HepG2 (cell line): ENCODE data around the gene PSMC5. TPM values are rescaled to one million over a fixed set of nuclear protein-coding genes. Genes with fewer than 3 reads are reported as not detected.

ENCODE experiments used
- CREM ChIP-seq, 2 experiments: sonication (generic) in 1 of 2; formaldehyde crosslinking in 1 of 2; IDR thresholded peaks; 2 replicates each; pipeline versions ENCODE4 v1.4.0 to v1.6.1; 2016 to 2020; ENCODE audit warnings: antibody characterized with exemption in 1 of 2, mild to moderate bottlenecking in 1 of 2, missing genetic modification reagents in 1 of 2
- FOXC1 ChIP-seq: sonication (generic); formaldehyde crosslinking; IDR thresholded peaks from 2 replicates; pipeline ENCODE4 v1.8.0; 2022; ENCODE audit warnings: mild to moderate bottlenecking, missing genetic modification reagents, borderline replicate concordance
- FOXK2 ChIP-seq: fragments of 450-650 bp; IDR thresholded peaks from 2 replicates; pipeline ENCODE4 v1.6.1; 2016
- FOXP1 ChIP-seq, 2 experiments: fragments of 450-650 bp in 1 of 2; IDR thresholded peaks; 2 replicates each; pipeline ENCODE4 v1.6.1; 2017 to 2018; ENCODE audit warnings: antibody characterized with exemption in 1 of 2
- GLI4 ChIP-seq: sonication (generic); formaldehyde crosslinking; IDR thresholded peaks from 2 replicates; pipeline ENCODE4 v1.5.1; 2020; ENCODE audit warnings: missing genetic modification reagents, mild to moderate bottlenecking, moderate library complexity, borderline replicate concordance
- HNF4A ChIP-seq: sonication (generic); formaldehyde crosslinking; IDR thresholded peaks from 2 replicates; pipeline ENCODE4 v1.4.0; 2020; ENCODE audit warnings: missing genetic modification reagents
- HNRNPK ChIP-seq: fragments of 200-400 bp; formaldehyde crosslinking; IDR thresholded peaks from 2 replicates; pipeline ENCODE4 v1.6.1; 2018; ENCODE audit warnings: low read length, low read depth, moderate library complexity, mild to moderate bottlenecking; ENCODE audit not compliant: poor library complexity, severe bottlenecking
- JUNB ChIP-seq: sonication (generic); formaldehyde crosslinking; IDR thresholded peaks from 2 replicates; pipeline ENCODE4 v1.8.0; 2022; ENCODE audit warnings: missing genetic modification reagents, mild to moderate bottlenecking, borderline replicate concordance
- LCORL ChIP-seq, 2 experiments: fragments of 450-650 bp in 1 of 2; sonication (generic) in 1 of 2; formaldehyde crosslinking in 1 of 2; IDR thresholded peaks; 2 replicates each; pipeline versions ENCODE4 v1.5.0 to v1.6.1; 2017 to 2020; ENCODE audit warnings: antibody characterized with exemption in 1 of 2, missing genetic modification reagents in 1 of 2
- MED1 ChIP-seq: sonication (generic); formaldehyde crosslinking; IDR thresholded peaks from 2 replicates; pipeline ENCODE4 v1.4.0; 2020; ENCODE audit warnings: missing genetic modification reagents
- NCOA1 ChIP-seq: sonication (generic); formaldehyde crosslinking; IDR thresholded peaks from 2 replicates; pipeline ENCODE4 v1.9.0; 2021; ENCODE audit warnings: missing genetic modification reagents
- NFIC ChIP-seq: IDR thresholded peaks from 2 replicates; pipeline ENCODE4 v1.6.1; 2012; ENCODE audit warnings: mild to moderate bottlenecking, low read length, inconsistent platforms
- NR2F6 ChIP-seq, 2 experiments: IDR thresholded peaks; 2 replicates each; pipeline ENCODE4 v1.6.1; 2016; ENCODE audit warnings: antibody characterized with exemption in 1 of 2, mild to moderate bottlenecking in 1 of 2
- SAP130 ChIP-seq: IDR thresholded peaks from 2 replicates; pipeline ENCODE4 v1.6.1; 2016; ENCODE audit warnings: low read depth
- TARDBP ChIP-seq: sonication (generic); formaldehyde crosslinking; IDR thresholded peaks from 2 replicates; pipeline ENCODE4 v1.8.0; 2022; ENCODE audit warnings: mild to moderate bottlenecking, missing genetic modification reagents
- TEAD3 ChIP-seq: optimal IDR thresholded peaks from 2 replicates; pipeline ENCODE3; 2016; ENCODE audit warnings: borderline replicate concordance
- ZBTB21 ChIP-seq: sonication (generic); formaldehyde crosslinking; IDR thresholded peaks from 2 replicates; pipeline ENCODE4 v1.4.0; 2020; ENCODE audit warnings: missing genetic modification reagents
- ZBTB38 ChIP-seq: sonication (generic); formaldehyde crosslinking; IDR thresholded peaks from 2 replicates; pipeline ENCODE4 v1.5.1; 2020; ENCODE audit warnings: mild to moderate bottlenecking, missing genetic modification reagents
- ZNF430 ChIP-seq: sonication (generic); formaldehyde crosslinking; IDR thresholded peaks from 2 replicates; pipeline ENCODE4 v1.9.0; 2021; ENCODE audit warnings: mild to moderate bottlenecking, missing genetic modification reagents
- ZNF615 ChIP-seq: sonication (generic); formaldehyde crosslinking; IDR thresholded peaks from 2 replicates; pipeline ENCODE4 v1.5.0; 2020; ENCODE audit warnings: mild to moderate bottlenecking, missing genetic modification reagents, borderline replicate concordance
- ZNF652 ChIP-seq: IDR thresholded peaks from 2 replicates; pipeline ENCODE4 v1.6.1; 2016; ENCODE audit warnings: low read depth, borderline replicate concordance
- polyA plus RNA-seq, 8 experiments: library from polyadenylated mRNA; depleted of rRNA in 3 of 8; stranded (reverse) in 7 of 8; unstranded in 1 of 8; fragments of >200 nt; fragmentation: Illumina TruSeq in 4 of 8; extraction: Trizol in 4 of 8; gene quantifications; 2 replicates each; pipeline versions ENCODE4 v1.2.1 to v1.2.3, GENCODE V29; 2011 to 2016; ENCODE audit warnings: low read depth in 4 of 8, missing spikeins in 1 of 8, mixed read lengths in 1 of 8; ENCODE audit not compliant: insufficient read depth in 1 of 8
- total RNA-seq, 5 experiments: library from RNA; depleted of rRNA; stranded (reverse); fragments of >200 nt; fragmentation: Illumina TruSeq; extraction: Trizol; gene quantifications; 2 replicates each; pipeline ENCODE4 v1.2.3, GENCODE V29; 2016; ENCODE audit warnings: low read depth in 1 of 5
- TF ChIP-seq, protein P1 (sequence below): sonication (generic); formaldehyde crosslinking; IDR thresholded peaks from 2 replicates; pipeline ENCODE4 v1.4.0; 2020; ENCODE audit warnings: missing genetic modification reagents
- TF ChIP-seq, protein P2 (sequence below): sonication (generic); formaldehyde crosslinking; IDR thresholded peaks from 2 replicates; pipeline ENCODE4 v1.8.1; 2023; ENCODE audit warnings: mild to moderate bottlenecking, missing genetic modification reagents
- TF ChIP-seq, protein P3 (sequence below): sonication (generic); formaldehyde crosslinking; IDR thresholded peaks from 2 replicates; pipeline ENCODE4 v1.5.1; 2020; ENCODE audit warnings: missing genetic modification reagents, mild to moderate bottlenecking, borderline replicate concordance
- TF ChIP-seq, protein P4 (sequence below): sonication (generic); formaldehyde crosslinking; IDR thresholded peaks from 2 replicates; pipeline ENCODE4 v1.4.0; 2020; ENCODE audit warnings: mild to moderate bottlenecking, low read depth, missing genetic modification reagents

Gene PSMC5
- total and polyA plus RNA-seq, 2 of the 13 experiments (the other 11 are each of a cell fraction or from before 2014, with no cell fraction given): 35.3 to 128 TPM

DNA sequence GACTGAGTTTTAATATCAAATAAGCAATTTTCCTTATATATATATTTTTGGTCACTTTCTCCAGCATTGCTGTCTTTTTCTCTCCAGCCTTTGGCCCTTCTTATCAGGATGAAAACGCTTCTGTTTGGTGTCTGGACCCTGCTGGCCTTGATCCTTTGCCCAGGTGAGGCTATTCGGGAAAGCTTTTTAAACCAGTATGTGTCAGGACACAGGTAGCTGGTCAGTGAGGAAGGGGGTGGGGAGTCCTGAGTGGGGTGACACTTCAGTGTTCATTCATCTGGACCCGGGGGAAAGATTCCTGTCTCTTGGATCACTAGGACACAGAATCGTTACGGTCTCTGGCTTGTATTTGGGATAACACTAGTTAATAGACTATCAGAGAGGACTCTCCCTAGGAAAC, 27.5 kb downstream of the PSMC5 start (continued):
- TF ChIP-seq ZNF652 (CRISPR knock-in tag) (peak; percentile 37; the same call in 1 of the 2 replicates), CREM (IDR thresholded peaks at IDR 0.05) (no peak), CREM (CRISPR knock-in tag; IDR thresholded peaks at IDR 0.05) (no peak), LCORL (IDR thresholded peaks at IDR 0.05) (no peak), LCORL (CRISPR knock-in tag; IDR thresholded peaks at IDR 0.05) (peak; percentile 96), GLI4 (0 out of 2 replicates have a peak, but pooled peaks have one; percentile 47), SAP130 (CRISPR knock-in tag) (peak; percentile 60; the same call in 1 of the 2 replicates), ZNF615 (CRISPR knock-in tag) (no peak), HNF4A (CRISPR knock-in tag) (peak; percentile 90), ZBTB38 (CRISPR knock-in tag) (no peak), NR2F6 (IDR thresholded peaks at IDR 0.05) (peak; percentile 44; the same call in 1 of the 2 replicates), NR2F6 (CRISPR knock-in tag; IDR thresholded peaks at IDR 0.05) (peak; percentile 51), TARDBP (CRISPR knock-in tag) (0 out of 2 replicates have a peak, but pooled peaks have one; percentile 18), ZNF430 (CRISPR knock-in tag) (no peak; the same call in 1 of the 2 replicates), FOXP1 (IDR thresholded peaks at IDR 0.05) (no peak), FOXP1 (CRISPR knock-in tag; IDR thresholded peaks at IDR 0.05) (peak; percentile 10; the same call in 1 of the 2 replicates), NCOA1 (CRISPR knock-in tag) (0 out of 2 replicates have a peak, but pooled peaks have one; percentile 69), TEAD3 (CRISPR knock-in tag) (peak; percentile 23), ZBTB21 (CRISPR knock-in tag) (no peak), HNRNPK (no peak), FOXC1 (CRISPR knock-in tag) (peak; percentile 52; the same call in 1 of the 2 replicates), FOXK2 (no peak), JUNB (CRISPR knock-in tag) (no peak), NFIC (no peak), MED1 (CRISPR knock-in tag) (peak; percentile 64)
- TF ChIP-seq, protein P1, sequence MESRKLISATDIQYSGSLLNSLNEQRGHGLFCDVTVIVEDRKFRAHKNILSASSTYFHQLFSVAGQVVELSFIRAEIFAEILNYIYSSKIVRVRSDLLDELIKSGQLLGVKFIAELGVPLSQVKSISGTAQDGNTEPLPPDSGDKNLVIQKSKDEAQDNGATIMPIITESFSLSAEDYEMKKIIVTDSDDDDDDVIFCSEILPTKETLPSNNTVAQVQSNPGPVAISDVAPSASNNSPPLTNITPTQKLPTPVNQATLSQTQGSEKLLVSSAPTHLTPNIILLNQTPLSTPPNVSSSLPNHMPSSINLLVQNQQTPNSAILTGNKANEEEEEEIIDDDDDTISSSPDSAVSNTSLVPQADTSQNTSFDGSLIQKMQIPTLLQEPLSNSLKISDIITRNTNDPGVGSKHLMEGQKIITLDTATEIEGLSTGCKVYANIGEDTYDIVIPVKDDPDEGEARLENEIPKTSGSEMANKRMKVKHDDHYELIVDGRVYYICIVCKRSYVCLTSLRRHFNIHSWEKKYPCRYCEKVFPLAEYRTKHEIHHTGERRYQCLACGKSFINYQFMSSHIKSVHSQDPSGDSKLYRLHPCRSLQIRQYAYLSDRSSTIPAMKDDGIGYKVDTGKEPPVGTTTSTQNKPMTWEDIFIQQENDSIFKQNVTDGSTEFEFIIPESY (CRISPR knock-in tag): no peak
- TF ChIP-seq, protein P2, sequence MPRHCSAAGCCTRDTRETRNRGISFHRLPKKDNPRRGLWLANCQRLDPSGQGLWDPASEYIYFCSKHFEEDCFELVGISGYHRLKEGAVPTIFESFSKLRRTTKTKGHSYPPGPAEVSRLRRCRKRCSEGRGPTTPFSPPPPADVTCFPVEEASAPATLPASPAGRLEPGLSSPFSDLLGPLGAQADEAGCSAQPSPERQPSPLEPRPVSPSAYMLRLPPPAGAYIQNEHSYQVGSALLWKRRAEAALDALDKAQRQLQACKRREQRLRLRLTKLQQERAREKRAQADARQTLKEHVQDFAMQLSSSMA (CRISPR knock-in tag): 0 out of 2 replicates have a peak, but pooled peaks have one; percentile 18
- TF ChIP-seq, protein P3, sequence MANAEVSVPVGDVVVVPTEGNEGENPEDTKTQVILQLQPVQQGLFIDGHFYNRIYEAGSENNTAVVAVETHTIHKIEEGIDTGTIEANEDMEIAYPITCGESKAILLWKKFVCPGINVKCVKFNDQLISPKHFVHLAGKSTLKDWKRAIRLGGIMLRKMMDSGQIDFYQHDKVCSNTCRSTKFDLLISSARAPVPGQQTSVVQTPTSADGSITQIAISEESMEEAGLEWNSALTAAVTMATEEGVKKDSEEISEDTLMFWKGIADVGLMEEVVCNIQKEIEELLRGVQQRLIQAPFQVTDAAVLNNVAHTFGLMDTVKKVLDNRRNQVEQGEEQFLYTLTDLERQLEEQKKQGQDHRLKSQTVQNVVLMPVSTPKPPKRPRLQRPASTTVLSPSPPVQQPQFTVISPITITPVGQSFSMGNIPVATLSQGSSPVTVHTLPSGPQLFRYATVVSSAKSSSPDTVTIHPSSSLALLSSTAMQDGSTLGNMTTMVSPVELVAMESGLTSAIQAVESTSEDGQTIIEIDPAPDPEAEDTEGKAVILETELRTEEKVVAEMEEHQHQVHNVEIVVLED (CRISPR knock-in tag): peak; percentile 46; the same call in 1 of the 2 replicates
- TF ChIP-seq, protein P4, sequence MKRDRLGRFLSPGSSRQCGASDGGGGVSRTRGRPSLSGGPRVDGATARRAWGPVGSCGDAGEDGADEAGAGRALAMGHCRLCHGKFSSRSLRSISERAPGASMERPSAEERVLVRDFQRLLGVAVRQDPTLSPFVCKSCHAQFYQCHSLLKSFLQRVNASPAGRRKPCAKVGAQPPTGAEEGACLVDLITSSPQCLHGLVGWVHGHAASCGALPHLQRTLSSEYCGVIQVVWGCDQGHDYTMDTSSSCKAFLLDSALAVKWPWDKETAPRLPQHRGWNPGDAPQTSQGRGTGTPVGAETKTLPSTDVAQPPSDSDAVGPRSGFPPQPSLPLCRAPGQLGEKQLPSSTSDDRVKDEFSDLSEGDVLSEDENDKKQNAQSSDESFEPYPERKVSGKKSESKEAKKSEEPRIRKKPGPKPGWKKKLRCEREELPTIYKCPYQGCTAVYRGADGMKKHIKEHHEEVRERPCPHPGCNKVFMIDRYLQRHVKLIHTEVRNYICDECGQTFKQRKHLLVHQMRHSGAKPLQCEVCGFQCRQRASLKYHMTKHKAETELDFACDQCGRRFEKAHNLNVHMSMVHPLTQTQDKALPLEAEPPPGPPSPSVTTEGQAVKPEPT: no peak
